T-cell (primary cell): ENCODE data around the gene MIEF1. TPM values are rescaled to one million over a fixed set of nuclear protein-coding genes. Genes with fewer than 3 reads are reported as not detected.

ENCODE experiments used
- ATAC-seq, 4 experiments: fragments of 200-7000 bp in 3 of 4; fragments of 150-1000 bp in 1 of 4; cut with Tn5 transposase; replicated peaks in 1 of 4; 1 replicate in 3 of 4; 2 replicates in 1 of 4; pipeline ENCODE4 v1.10.0; 2021; ENCODE audit warnings: moderate library complexity in 3 of 4, mild to moderate bottlenecking in 2 of 4, moderate number of reproducible peaks in 1 of 4
- CTCF ChIA-PET, 2 donors: fragments of 300-600 bp; sonication (Branson Sonifier 250); formaldehyde crosslinking; loops; one replicate each; lab custom pipeline; 2022; ENCODE audit warnings: antibody characterized with exemption in 2 of 2; lab: Charles Lee
- POLR2A ChIA-PET, 2 donors: fragments of 300-600 bp; sonication (Branson Sonifier 250); formaldehyde crosslinking; loops; one replicate each; lab custom pipeline; 2022; ENCODE audit warnings: antibody characterized with exemption in 2 of 2; lab: Charles Lee
- DNase-seq, 35 experiments: peaks; one replicate each; pipeline versions ENCODE4 v3.0.0 to v3.0.0-alpha.2; 2013 to 2023
- H3K27ac ChIP-seq: one replicate; pipeline ENCODE4 v1.5.1; 2013; ENCODE audit warnings: low read length
- H3K27me3 ChIP-seq, 2 experiments: replicated peaks in 1 of 2; 1 replicate in 1 of 2; 2 replicates in 1 of 2; pipeline versions ENCODE4 v1.6.1 to v1.7.0; 2013; ENCODE audit warnings: low read length in 1 of 2, mixed read lengths in 1 of 2; ENCODE audit not compliant: control insufficient read depth in 2 of 2, insufficient read depth in 2 of 2; ENCODE audit errors: extremely low read depth in 1 of 2
- H3K36me3 ChIP-seq, 2 donors: 1 replicate in 1 of 2; 2 replicates in 1 of 2; pipeline versions ENCODE4 v1.6.1 to v1.7.0; 2013; ENCODE audit warnings: low read length in 1 of 2; ENCODE audit not compliant: control insufficient read depth in 2 of 2, insufficient read depth in 1 of 2; ENCODE audit errors: extremely low read depth in 1 of 2
- H3K4me1 ChIP-seq, 2 experiments: 1 replicate in 1 of 2; 2 replicates in 1 of 2; pipeline versions ENCODE4 v1.6.1 to v1.7.0; 2013; ENCODE audit warnings: low read length in 2 of 2, mixed read lengths in 1 of 2; ENCODE audit not compliant: insufficient read depth in 2 of 2, control insufficient read depth in 1 of 2; ENCODE audit errors: extremely low read depth in 1 of 2
- H3K4me3 ChIP-seq, 2 donors: 1 replicate in 1 of 2; 2 replicates in 1 of 2; pipeline versions ENCODE4 v1.5.1 to v1.7.0; 2013; ENCODE audit warnings: mild to moderate bottlenecking in 2 of 2, low read length in 1 of 2, moderate library complexity in 1 of 2; ENCODE audit not compliant: control insufficient read depth in 1 of 2; ENCODE audit errors: extremely low read depth in 1 of 2
- H3K9me3 ChIP-seq: 2 replicates; pipeline ENCODE4 v1.7.0; 2013
- H3K27ac Mint-ChIP-seq, 2 donors: one replicate each; pipeline ENCODE4 v1.8.0; 2020 to 2021; ENCODE audit warnings: mild to moderate bottlenecking in 2 of 2, mixed read lengths in 2 of 2
- H3K27me3 Mint-ChIP-seq, 2 donors: one replicate each; pipeline ENCODE4 v1.8.0; 2021 to 2022; ENCODE audit warnings: mixed read lengths in 2 of 2
- H3K36me3 Mint-ChIP-seq: one replicate; pipeline ENCODE4 v1.8.0; 2021; ENCODE audit warnings: mixed read lengths
- H3K4me1 Mint-ChIP-seq, 3 donors: one replicate each; pipeline ENCODE4 v1.8.0; 2020 to 2022; ENCODE audit warnings: mixed read lengths in 3 of 3, mild to moderate bottlenecking in 1 of 3
- H3K4me3 Mint-ChIP-seq, 3 donors: one replicate each; pipeline ENCODE4 v1.8.0; 2020 to 2022; ENCODE audit warnings: mild to moderate bottlenecking in 3 of 3, mixed read lengths in 3 of 3, moderate library complexity in 3 of 3
- H3K9me3 Mint-ChIP-seq, 3 donors: one replicate each; pipeline ENCODE4 v1.8.0; 2020 to 2022; ENCODE audit warnings: mixed read lengths in 3 of 3
- WGBS: methylation state at CpG from one replicate; pipeline ENCODE4 v1.1.5; 2013; ENCODE audit warnings: missing lambda C conversion rate; ENCODE audit not compliant: insufficient coverage; 5-methylcytosine and 5-hydroxymethylcytosine counted together
- total RNA-seq, 35 experiments: library from RNA in 6 of 35; stranded (reverse) in 6 of 35; fragments of 120-200 nt in 1 of 35; gene quantifications; one replicate each; pipeline versions ENCODE4 v1.2.1 to v1.2.4 and lab custom pipeline; 2013 to 2026

MIEF1 gene
- total RNA-seq, 5 donors from 2014 or later (not counting 1 experiment from before 2014, with no cell fraction given) = 19.7 to 44.1 (median 38.5) TPM

DNA sequence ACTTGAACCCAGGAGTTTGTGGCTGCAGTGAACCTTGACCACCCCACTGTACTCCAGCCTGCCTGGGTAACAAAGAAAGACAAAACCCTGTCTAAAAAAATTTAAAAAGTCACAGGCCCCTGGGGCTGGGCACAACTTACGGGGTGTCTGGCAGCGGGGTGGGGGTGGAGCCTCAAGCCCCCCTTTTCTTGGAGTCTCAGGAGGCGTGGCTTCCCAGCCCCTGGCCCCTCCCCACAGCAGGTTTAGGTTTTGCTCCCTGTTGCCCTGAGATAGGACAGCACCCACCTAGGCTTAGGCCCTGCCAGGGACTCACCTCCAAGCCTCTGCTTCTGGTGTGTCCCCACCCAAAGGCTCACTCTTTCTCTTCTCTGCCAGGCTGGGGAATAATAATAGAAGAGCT lies 22.8 kb upstream of the MIEF1 start:
- ChIA-PET CTCF (no interaction called here), POLR2A (no interaction called here)
- H3K9me3 Mint-ChIP-seq = no peaks in the 10 kb centered on the region
- no peak overlapping the region for H3K27ac Mint-ChIP-seq
- no peaks in the 10 kb centered on the region for H3K4me1 Mint-ChIP-seq
- ATAC-seq (no peak), DNase-seq (no peak)
- no CpG with 5 or more reads among the region's 3 CpGs for WGBS
- H3K36me3 ChIP-seq = no peaks in the 10 kb centered on the region
- no peak overlapping the region for H3K4me3 Mint-ChIP-seq
- H3K4me3 ChIP-seq = no peak overlapping the region
- H3K9me3 ChIP-seq = no peaks in the 10 kb centered on the region
- no peaks in the 10 kb centered on the region for H3K4me1 ChIP-seq
- H3K27ac ChIP-seq = no peak overlapping the region
- no peaks in the 10 kb centered on the region for H3K27me3 Mint-ChIP-seq
- H3K27me3 ChIP-seq = peaks cover 0 to 32% of the 10 kb centered on the region in 2 experiments
- no peaks in the 10 kb centered on the region for H3K36me3 Mint-ChIP-seq

- Histone ChIP-seq H3K36me3 (no peaks in the 10 kb centered on the region), H3K9me3 (no peaks in the 10 kb centered on the region), H3K27me3 (peaks cover 0 to 30% of the 10 kb centered on the region in 2 experiments), H3K4me1 (no peaks in the 10 kb centered on the region), H3K27ac (no peak overlapping the region), H3K4me3 (no peak overlapping the region)
- H3K36me3 Mint-ChIP-seq = no peaks in the 10 kb centered on the region
- H3K9me3 Mint-ChIP-seq = no peaks in the 10 kb centered on the region
- no peaks in the 10 kb centered on the region for H3K4me1 Mint-ChIP-seq
- no peak overlapping the region for H3K4me3 Mint-ChIP-seq
- no peak for DNase-seq
- ATAC-seq = no peak
- H3K27ac Mint-ChIP-seq = no peak overlapping the region
- ChIA-PET CTCF (no interaction called here), POLR2A (no interaction called here)
- WGBS = 57% methylated on average over 1 of the region's 1 CpG
- no peaks in the 10 kb centered on the region for H3K27me3 Mint-ChIP-seq
Observed at GRCh38 chr22:39480557-39480956, 21.5 kb upstream of the MIEF1 start.

GRCh38 chr22:39481054-39481453 lies 21.0 kb upstream of the MIEF1 start:
- DNase-seq (no peak), ATAC-seq (no peak)
- no peaks in the 10 kb centered on the region for H3K36me3 Mint-ChIP-seq
- no peaks in the 10 kb centered on the region for H3K9me3 ChIP-seq
- H3K27me3 ChIP-seq = peaks cover 0 to 30% of the 10 kb centered on the region in 2 experiments
- H3K4me1 ChIP-seq = no peaks in the 10 kb centered on the region
- H3K4me1 Mint-ChIP-seq = no peaks in the 10 kb centered on the region
- H3K4me3 Mint-ChIP-seq = no peak overlapping the region
- H3K9me3 Mint-ChIP-seq = no peaks in the 10 kb centered on the region
- ChIA-PET CTCF (no interaction called here), POLR2A (no interaction called here)
- 89% methylated on average over 10 of the region's 16 CpGs for WGBS
- no peak overlapping the region for H3K27ac ChIP-seq
- no peak overlapping the region for H3K4me3 ChIP-seq
- no peaks in the 10 kb centered on the region for H3K36me3 ChIP-seq
- H3K27ac Mint-ChIP-seq = no peak overlapping the region
- H3K27me3 Mint-ChIP-seq = no peaks in the 10 kb centered on the region

GRCh38 chr22:39481595-39481994 lies 20.5 kb upstream of the MIEF1 start:
- DNase-seq (no peak), ATAC-seq (no peak)
- POLR2A ChIA-PET = no interaction called here
- CTCF ChIA-PET = no interaction called here
- 71% methylated on average over 4 of the region's 5 CpGs for WGBS
- Mint-ChIP-seq H3K4me3 (no peak overlapping the region), H3K4me1 (no peaks in the 10 kb centered on the region), H3K9me3 (no peaks in the 10 kb centered on the region), H3K36me3 (no peaks in the 10 kb centered on the region), H3K27me3 (no peaks in the 10 kb centered on the region), H3K27ac (no peak overlapping the region)
- peaks cover 0 to 30% of the 10 kb centered on the region in 2 experiments for H3K27me3 ChIP-seq
- H3K4me3 ChIP-seq = no peak overlapping the region
- H3K27ac ChIP-seq = no peak overlapping the region
- H3K9me3 ChIP-seq = no peaks in the 10 kb centered on the region
- no peaks in the 10 kb centered on the region for H3K4me1 ChIP-seq
- H3K36me3 ChIP-seq = no peaks in the 10 kb centered on the region

DNA sequence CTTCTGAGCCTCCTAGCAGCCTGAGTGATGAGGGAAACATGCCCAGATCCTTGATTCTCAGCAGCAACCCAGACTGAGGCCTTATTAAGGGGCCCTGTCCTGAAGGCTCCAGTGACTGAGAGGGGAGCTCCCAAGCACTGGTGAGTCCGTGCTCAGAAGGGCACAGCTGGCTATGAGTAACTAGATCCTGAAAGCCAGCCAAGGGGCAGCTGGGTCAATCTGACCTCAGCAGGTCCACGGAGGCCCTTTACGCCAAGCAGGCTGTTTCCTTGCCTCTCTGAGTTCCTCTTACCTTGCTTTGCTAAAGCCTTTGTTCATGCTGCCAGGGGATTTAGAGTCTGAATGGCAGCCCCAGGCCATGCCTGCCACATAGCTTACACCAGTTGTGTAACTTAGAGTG lies 19.3 kb upstream of the MIEF1 start:
- DNase-seq (no peak), ATAC-seq (no peak)
- H3K36me3 Mint-ChIP-seq = no peaks in the 10 kb centered on the region
- no peaks in the 10 kb centered on the region for H3K27me3 Mint-ChIP-seq
- no peaks in the 10 kb centered on the region for H3K9me3 Mint-ChIP-seq
- ChIA-PET POLR2A (no interaction called here), CTCF (interaction anchor here (0.6 to 1.1 kb wide), 2 partner anchors 14 to 16 kb away, joined by 3 to 4 read pairs; no protein-coding TSS in a partner anchor)
- Histone ChIP-seq H3K27me3 (peaks cover 0 to 35% of the 10 kb centered on the region in 2 experiments), H3K27ac (no peak overlapping the region), H3K36me3 (no peaks in the 10 kb centered on the region), H3K9me3 (no peaks in the 10 kb centered on the region), H3K4me1 (no peaks in the 10 kb centered on the region), H3K4me3 (no peak overlapping the region)
- 91% methylated on average over 3 of the region's 3 CpGs for WGBS
- no peaks in the 10 kb centered on the region for H3K4me1 Mint-ChIP-seq
- no peak overlapping the region for H3K27ac Mint-ChIP-seq
- H3K4me3 Mint-ChIP-seq = no peak overlapping the region

DNA sequence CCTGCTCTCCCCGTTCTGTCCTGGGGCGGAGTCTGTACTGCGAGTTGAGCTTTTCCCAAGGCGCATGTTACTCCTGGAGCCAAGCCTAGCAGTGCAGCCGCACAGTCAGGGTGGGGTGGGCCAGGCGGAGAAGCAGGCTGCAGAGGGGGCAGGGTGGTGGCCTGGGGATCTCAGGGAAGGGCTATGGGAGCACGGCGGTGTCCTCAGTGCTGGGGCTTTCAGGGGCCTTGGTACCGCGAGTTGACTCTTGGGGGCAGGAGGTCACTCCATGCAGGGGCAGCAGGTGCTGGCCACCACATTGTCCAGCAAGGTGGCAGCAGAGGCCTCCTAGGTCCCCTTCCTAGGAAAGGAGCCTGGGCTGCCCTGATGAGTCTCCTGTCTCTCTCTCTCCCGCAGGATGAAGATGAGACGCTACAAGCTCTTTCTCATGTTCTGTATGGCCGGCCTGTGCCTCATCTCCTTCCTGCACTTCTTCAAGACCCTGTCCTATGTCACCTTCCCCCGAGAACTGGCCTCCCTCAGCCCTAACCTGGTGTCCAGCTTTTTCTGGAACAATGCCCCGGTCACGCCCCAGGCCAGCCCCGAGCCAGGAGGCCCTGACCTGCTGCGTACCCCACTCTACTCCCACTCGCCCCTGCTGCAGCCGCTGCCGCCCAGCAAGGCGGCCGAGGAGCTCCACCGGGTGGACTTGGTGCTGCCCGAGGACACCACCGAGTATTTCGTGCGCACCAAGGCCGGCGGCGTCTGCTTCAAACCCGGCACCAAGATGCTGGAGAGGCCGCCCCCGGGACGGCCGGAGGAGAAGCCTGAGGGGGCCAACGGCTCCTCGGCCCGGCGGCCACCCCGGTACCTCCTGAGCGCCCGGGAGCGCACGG lies 14.9 kb upstream of the MIEF1 start:
- ATAC-seq (no peak), DNase-seq (no peak)
- Histone ChIP-seq H3K4me3 (no peak overlapping the region), H3K36me3 (no peaks in the 10 kb centered on the region), H3K9me3 (no peaks in the 10 kb centered on the region), H3K27me3 (peaks cover 0 to 27% of the 10 kb centered on the region in 2 experiments), H3K27ac (no peak overlapping the region), H3K4me1 (peaks cover 0 to 12% of the 10 kb centered on the region in 2 experiments)
- 96% methylated on average over 45 of the region's 45 CpGs for WGBS
- ChIA-PET CTCF (no interaction called here), POLR2A (no interaction called here)
- peaks cover 5 to 9% (median 8%) of the 10 kb centered on the region in 3 donors for H3K4me1 Mint-ChIP-seq
- no peaks in the 10 kb centered on the region for H3K9me3 Mint-ChIP-seq
- H3K36me3 Mint-ChIP-seq = no peaks in the 10 kb centered on the region
- H3K27me3 Mint-ChIP-seq = no peaks in the 10 kb centered on the region
- H3K4me3 Mint-ChIP-seq = no peak overlapping the region
- no peak overlapping the region for H3K27ac Mint-ChIP-seq
